Activated CD4-positive, alpha-beta memory T cell treated with anti-CD3 and anti-CD28 coated beads for 36 hours (primary cell): Measurements from ENCODE around the gene PIGV. TPM values are rescaled to one million over a fixed set of nuclear protein-coding genes. Genes with fewer than 3 reads are reported as not detected.

Experiments
- CTCF ChIA-PET: fragments of 350-600 bp; sonication (Branson Sonifier 250); formaldehyde crosslinking; loops from one replicate; lab custom pipeline; 2021; ENCODE audit warnings: antibody characterized with exemption, inconsistent platforms; lab: Charles Lee
- POLR2A ChIA-PET: fragments of 350-600 bp; sonication (Branson Sonifier 250); formaldehyde crosslinking; loops from one replicate; lab custom pipeline; 2021; ENCODE audit warnings: antibody characterized with exemption; lab: Charles Lee
- DNase-seq: peaks from one replicate; pipeline ENCODE4 v3.0.0-alpha.2; 2020
- H3K27ac Mint-ChIP-seq: one replicate; pipeline ENCODE4 v1.8.0; 2021; ENCODE audit warnings: mixed read lengths
- H3K27me3 Mint-ChIP-seq: one replicate; pipeline ENCODE4 v1.8.0; 2021; ENCODE audit warnings: mixed read lengths
- H3K36me3 Mint-ChIP-seq: one replicate; pipeline ENCODE4 v1.8.0; 2021; ENCODE audit warnings: mixed read lengths
- H3K4me1 Mint-ChIP-seq: one replicate; pipeline ENCODE4 v1.8.0; 2021; ENCODE audit warnings: low read depth, mixed read lengths
- H3K4me3 Mint-ChIP-seq: one replicate; pipeline ENCODE4 v1.8.0; 2021; ENCODE audit warnings: mild to moderate bottlenecking, mixed read lengths
- H3K9me3 Mint-ChIP-seq: one replicate; pipeline ENCODE4 v1.8.0; 2021; ENCODE audit warnings: mixed read lengths
- intact Hi-C: fragments of 100-400 bp; cut with micrococcal nuclease; formaldehyde crosslinking; loops from one replicate; pipeline ENCODE4 v1.15.1; 2023
- total RNA-seq, 2 experiments: library from RNA; stranded (reverse); gene quantifications; one replicate each; pipeline ENCODE4 v1.2.3, GENCODE V29; 2021

The PIGV gene
- 10 to 100 TPM; 15.1 to 15.3 TPM for total RNA-seq

DNA sequence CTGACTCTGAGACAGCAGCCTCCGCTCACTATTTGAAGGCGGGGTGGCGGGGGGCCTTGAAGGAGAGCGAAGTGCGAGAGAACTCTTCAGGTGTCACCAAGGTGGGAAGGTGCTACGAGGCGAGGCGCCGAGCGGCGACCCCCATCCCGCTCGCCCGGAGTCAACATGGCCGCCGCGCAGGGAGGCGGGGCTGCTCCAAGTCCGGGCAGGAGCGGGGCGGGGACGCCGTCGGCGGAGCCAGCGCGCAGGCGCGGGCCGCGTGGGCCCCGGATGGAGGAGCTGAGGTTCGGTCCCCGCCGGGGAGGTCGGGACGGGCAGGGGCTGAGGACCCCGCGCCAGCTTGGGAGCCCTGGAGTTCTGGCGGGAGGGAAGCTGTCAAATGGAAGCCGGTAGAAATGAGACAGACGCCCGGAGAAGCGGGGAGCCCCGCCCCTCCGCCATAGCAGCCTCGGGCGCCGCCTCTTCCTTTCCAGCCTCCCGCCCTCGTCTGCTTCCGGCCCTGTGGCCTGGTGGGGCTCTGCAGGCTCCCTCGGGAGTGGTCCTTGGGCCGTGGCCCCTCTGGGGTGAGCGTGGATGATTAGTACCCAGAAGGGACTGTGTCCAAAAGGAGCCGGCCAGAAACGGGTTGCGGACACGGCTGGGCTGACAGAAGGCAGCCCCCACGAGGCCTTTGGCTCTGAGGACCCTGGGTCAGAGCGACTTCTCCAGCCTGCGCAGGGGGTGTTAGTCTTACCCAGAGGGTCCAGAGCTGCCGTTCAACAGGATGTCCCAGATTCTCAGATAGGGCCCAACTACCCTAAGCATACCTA is at the start of gene PIGV:
Gene PIGV (plus strand): TSS at position 245 of the 809 bp plus-strand sequence. CDS start 2,866 bp downstream, outside the sequence.
- peaks cover 16% of the 10 kb centered on the region for H3K36me3 Mint-ChIP-seq
- no peaks in the 10 kb centered on the region for H3K9me3 Mint-ChIP-seq
- H3K27me3 Mint-ChIP-seq, result no peaks in the 10 kb centered on the region
- H3K4me1 Mint-ChIP-seq, result peaks cover 77% of the 10 kb centered on the region
- peak within 1 kb of the TSS; percentile 90 for H3K4me3 Mint-ChIP-seq
- POLR2A ChIA-PET, result interaction anchor here (0.6 to 8.2 kb wide), 22 partner anchors 12 to 288 kb away, joined by 3 to 177 read pairs (median 6); partner anchors contain the start of genes ARID1A and NUDC
- peak within 1 kb of the TSS; percentile 99 for H3K27ac Mint-ChIP-seq
- CTCF ChIA-PET, result interaction anchor here (0.9 to 9.4 kb wide), 23 partner anchors 9 to 287 kb away, joined by 3 to 245 read pairs (median 15); partner anchors contain the start of genes ARID1A and GPN2
- DNase-seq, result peak; percentile 90
- intact Hi-C loops, result loop anchor here (2.0 to 5.0 kb wide), 4 partner anchors 17 to 245 kb away; no protein-coding TSS in a partner anchor

DNA sequence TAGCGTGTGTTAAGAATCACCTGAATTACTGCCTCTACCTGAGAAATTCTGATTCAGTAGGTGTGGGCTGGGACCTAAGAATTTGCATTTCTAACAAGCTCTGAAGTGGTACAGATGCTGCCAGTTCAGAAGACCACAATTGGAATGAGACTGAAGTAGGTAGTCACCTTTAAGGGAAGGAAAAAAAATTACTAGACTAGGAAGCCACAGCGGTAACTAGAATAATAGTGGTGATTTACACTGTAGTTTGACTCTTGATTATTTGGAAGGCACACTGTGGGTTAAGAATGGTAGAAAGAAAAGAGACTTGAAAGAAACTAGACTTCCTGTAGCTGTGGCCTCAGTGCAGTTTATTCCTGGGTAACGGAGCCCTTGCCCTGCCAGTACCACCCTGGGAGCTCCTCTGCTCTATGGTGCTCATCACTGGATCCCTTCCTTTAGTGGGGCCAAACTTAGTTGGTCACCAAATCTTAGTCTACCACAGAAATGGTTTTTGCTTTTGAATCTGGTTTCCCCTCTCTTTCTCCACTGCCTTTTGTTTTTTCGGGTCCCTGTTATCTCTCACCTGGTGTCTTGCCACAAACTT is 48.3 kb upstream of the PIGV start:
- peak overlapping the region; percentile 3 for H3K4me3 Mint-ChIP-seq
- H3K27me3 Mint-ChIP-seq, result no peaks in the 10 kb centered on the region

DNA sequence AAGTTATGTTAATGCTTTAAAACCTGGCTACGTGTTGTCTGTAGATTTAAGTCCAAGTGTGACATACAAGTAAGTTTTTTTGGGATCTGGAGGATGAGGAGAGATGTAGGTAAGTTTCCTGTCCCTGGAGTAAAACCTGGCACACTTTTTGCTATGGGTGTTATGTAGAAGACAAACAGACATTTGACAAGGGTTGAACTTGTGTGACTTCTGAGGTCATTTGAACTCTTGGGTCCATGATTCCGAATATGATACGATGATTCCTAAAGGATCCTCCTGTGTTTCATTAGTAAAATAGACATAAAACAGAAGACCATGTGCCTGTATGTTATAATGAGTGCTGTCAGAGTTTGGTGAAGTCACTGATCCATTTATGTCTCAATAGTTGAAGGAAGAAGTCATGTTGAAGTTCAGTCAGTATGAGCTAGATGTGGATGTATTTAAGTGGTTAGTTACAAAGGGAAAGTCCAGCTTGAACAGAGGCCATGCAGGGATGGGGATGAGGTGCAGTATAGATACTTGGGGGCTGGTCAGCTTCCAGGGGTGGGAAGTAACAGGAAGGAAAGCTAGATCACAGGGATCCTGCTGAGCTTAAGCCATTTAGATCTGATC is 47.6 kb upstream of the PIGV start:
- intact Hi-C loops, result no loop called here
- peaks cover 69% of the 10 kb centered on the region for H3K4me1 Mint-ChIP-seq
- DNase-seq, result no peak
- no peaks in the 10 kb centered on the region for H3K27me3 Mint-ChIP-seq
- H3K9me3 Mint-ChIP-seq, result no peaks in the 10 kb centered on the region
- peak overlapping the region; percentile 91 for H3K27ac Mint-ChIP-seq
- H3K36me3 Mint-ChIP-seq, result peaks cover 38% of the 10 kb centered on the region
- ChIA-PET POLR2A (interaction anchor here (1.0 to 2.2 kb wide), 6 partner anchors 9 to 48 kb away, joined by 5 to 16 read pairs (median 8); partner anchors contain the start of gene PIGV), CTCF (interaction anchor here (1.0 to 1.5 kb wide), 2 partner anchors 49 to 137 kb away, joined by 4 to 6 read pairs; no protein-coding TSS in a partner anchor)
- H3K4me3 Mint-ChIP-seq, result no peak overlapping the region

More for the DNA sequence above, 48.3 kb upstream of the PIGV start:
- CTCF ChIA-PET, result interaction anchor here (0.8 to 1.5 kb wide), 6 partner anchors 15 to 137 kb away, joined by 3 to 6 read pairs (median 4); no protein-coding TSS in a partner anchor
- peak; percentile 39 for DNase-seq
- H3K4me1 Mint-ChIP-seq, result peaks cover 66% of the 10 kb centered on the region
- intact Hi-C loops, result loop anchor here (1.0 kb wide), 2 partner anchors 17 to 37 kb away; no protein-coding TSS in a partner anchor
- H3K9me3 Mint-ChIP-seq, result no peaks in the 10 kb centered on the region
- POLR2A ChIA-PET, result interaction anchor here (0.9 to 2.2 kb wide), 8 partner anchors 9 to 51 kb away, joined by 3 to 16 read pairs (median 7); partner anchors contain the start of gene PIGV
- H3K36me3 Mint-ChIP-seq, result peaks cover 39% of the 10 kb centered on the region
- H3K27ac Mint-ChIP-seq, result peak overlapping the region; percentile 91

DNA sequence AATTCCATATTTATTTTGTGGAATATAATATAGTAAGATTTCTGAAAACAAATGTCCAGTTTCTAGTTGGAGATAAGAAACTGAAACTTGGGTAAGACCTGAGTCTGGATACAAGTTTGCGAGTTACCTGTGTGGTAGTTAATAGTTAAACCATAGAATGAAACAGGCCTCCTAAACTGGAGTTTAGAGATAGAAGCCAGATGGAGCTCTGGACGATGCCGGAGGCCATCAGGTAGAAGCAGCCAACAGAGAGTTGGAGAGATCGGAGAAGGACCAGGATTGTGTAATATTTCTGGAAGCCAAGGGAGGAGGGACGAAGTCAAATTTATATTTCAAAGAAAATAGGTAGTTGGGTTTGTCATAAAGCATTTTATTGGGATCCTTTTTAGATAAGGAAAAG is 46.8 kb upstream of the PIGV start:
- no peaks in the 10 kb centered on the region for H3K9me3 Mint-ChIP-seq
- intact Hi-C loops, result no loop called here
- no peaks in the 10 kb centered on the region for H3K27me3 Mint-ChIP-seq
- peak overlapping the region; percentile 68 for H3K27ac Mint-ChIP-seq
- CTCF ChIA-PET, result no interaction called here
- POLR2A ChIA-PET, result interaction anchor here (5.0 to 6.5 kb wide), 2 partner anchors 16 to 41 kb away, joined by 19 to 91 read pairs; no protein-coding TSS in a partner anchor
- peaks cover 38% of the 10 kb centered on the region for H3K36me3 Mint-ChIP-seq
- DNase-seq, result no peak
- H3K4me3 Mint-ChIP-seq, result no peak overlapping the region
- peaks cover 71% of the 10 kb centered on the region for H3K4me1 Mint-ChIP-seq

DNA sequence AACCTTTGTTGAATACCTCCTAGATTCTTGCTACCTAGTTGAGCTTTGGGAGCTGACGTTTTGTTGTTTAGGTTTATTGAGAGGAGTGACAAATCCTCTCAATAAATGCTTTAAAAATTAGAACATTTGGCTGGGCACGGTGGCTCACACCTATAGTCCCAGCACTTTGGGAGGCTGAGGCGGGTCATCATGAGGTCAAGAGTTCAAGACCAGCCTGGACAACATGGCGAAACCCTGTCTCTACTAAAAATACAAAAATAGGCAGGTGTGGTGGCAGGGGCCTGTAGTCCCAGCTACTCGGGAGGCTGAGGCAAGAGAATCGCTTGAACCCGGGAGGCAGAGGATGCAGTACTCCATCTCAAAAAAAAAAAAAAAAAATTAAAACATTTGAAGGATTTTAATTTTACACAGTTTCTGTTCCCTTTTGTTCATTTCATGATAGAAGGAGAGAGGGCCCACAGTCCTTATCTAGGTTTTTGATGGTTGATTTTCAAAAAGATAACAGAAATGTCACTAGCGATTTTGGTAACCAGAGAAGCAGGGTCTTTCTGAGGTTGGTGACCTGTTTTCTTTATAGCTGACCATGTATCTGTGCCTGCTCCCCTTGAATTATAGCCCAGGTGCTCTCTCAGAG is 44.2 kb upstream of the PIGV start:
- intact Hi-C loops, result loop anchor here (1.0 to 2.0 kb wide), 6 partner anchors 22 to 201 kb away; no protein-coding TSS in a partner anchor
- ChIA-PET POLR2A (interaction anchor here (1.4 to 6.5 kb wide), 6 partner anchors 13 to 51 kb away, joined by 4 to 91 read pairs (median 12); partner anchors contain the start of gene PIGV), CTCF (interaction anchor here (1.2 to 4.5 kb wide), 8 partner anchors 14 to 161 kb away, joined by 3 to 53 read pairs (median 8); partner anchors contain the start of gene PIGV)
- no peak for DNase-seq
- peaks cover 49% of the 10 kb centered on the region for H3K36me3 Mint-ChIP-seq
- H3K9me3 Mint-ChIP-seq, result no peaks in the 10 kb centered on the region
- peak overlapping the region; percentile 92 for H3K27ac Mint-ChIP-seq
- no peaks in the 10 kb centered on the region for H3K27me3 Mint-ChIP-seq
- peak overlapping the region; percentile 48 for H3K4me3 Mint-ChIP-seq
- peaks cover 88% of the 10 kb centered on the region for H3K4me1 Mint-ChIP-seq

DNA sequence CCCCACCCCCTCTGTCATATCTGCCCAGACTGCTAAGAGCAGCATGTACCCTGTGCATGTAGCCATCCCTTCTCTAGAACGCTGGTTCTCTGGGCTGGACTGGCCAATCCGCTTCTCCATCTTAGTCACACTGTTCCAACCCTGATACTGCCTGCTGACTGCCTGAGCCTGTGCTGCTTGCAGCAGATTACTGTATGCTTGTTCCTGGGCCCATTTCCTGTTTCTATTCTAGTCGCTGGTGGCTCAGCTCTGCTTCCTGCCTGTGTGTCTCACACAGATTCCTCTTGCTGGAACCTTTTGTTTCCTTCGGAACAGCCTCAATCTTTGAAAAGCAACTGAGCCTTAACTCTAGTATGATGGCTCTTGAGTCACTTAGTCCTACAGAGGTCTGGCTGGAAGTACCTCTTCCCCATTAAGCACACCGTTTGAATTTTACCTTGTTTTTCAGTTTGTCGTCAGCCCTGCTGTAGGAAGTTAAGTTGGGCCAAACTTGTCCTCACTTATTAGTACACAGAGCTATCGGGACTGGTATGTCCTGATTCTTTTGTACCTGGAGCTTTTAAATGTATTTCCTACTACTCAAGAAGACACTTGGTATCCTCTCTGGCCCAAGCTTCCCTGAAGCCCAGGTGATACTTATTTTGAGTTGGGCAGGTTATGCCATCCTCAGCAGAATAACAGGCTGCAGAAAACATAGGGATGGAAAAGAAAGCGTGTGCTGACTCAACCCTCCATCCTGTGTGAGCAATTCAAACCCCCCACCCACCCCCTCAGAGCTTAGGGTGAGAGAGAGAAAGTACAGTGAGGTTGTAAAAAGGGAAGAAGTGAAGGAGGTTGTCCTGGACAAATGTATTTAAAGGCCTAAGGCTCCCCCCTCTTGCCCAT is 43.4 kb upstream of the PIGV start:
- intact Hi-C loops, result loop anchor here (1.0 to 2.0 kb wide), 6 partner anchors 23 to 202 kb away; no protein-coding TSS in a partner anchor
- POLR2A ChIA-PET, result interaction anchor here (0.5 to 6.5 kb wide), 12 partner anchors 14 to 244 kb away, joined by 3 to 91 read pairs (median 4); partner anchors contain the start of gene PIGV
- Mint-ChIP-seq H3K27me3 (no peaks in the 10 kb centered on the region), H3K4me3 (peak overlapping the region; percentile 48), H3K9me3 (no peaks in the 10 kb centered on the region), H3K36me3 (peaks cover 52% of the 10 kb centered on the region), H3K27ac (peak overlapping the region; percentile 92), H3K4me1 (peaks cover 83% of the 10 kb centered on the region)
- CTCF ChIA-PET, result interaction anchor here (0.8 to 4.5 kb wide), 14 partner anchors 14 to 162 kb away, joined by 3 to 53 read pairs (median 4); partner anchors contain the start of gene PIGV
- peak; percentile 91 for DNase-seq

DNA sequence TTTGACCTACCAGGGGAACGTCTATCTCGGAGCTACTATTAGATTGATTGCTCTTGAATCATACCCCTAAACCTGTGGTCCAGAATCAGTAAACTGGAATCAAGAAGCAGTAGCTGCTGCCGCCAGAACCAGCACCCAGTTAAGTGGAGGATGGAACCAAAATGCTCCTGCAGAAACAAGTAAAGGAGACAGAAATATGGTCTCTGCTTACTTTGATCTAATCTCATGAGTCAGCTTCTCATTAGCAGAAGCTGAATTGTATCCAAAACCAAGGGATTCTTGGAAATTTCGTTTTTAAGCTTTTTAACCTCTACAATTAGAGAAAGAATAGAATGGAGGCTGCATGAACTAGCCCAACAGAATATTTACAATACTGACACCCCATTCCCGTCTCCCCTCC is 42.6 kb upstream of the PIGV start:
- POLR2A ChIA-PET, result interaction anchor here (0.7 to 6.5 kb wide), 12 partner anchors 13 to 245 kb away, joined by 3 to 91 read pairs (median 4); partner anchors contain the start of gene PIGV
- peaks cover 80% of the 10 kb centered on the region for H3K4me1 Mint-ChIP-seq
- H3K9me3 Mint-ChIP-seq, result no peaks in the 10 kb centered on the region
- DNase-seq, result no peak
- peaks cover 50% of the 10 kb centered on the region for H3K36me3 Mint-ChIP-seq
- CTCF ChIA-PET, result interaction anchor here (0.6 to 4.5 kb wide), 11 partner anchors 13 to 147 kb away, joined by 3 to 53 read pairs (median 4); partner anchors contain the start of gene PIGV
- H3K27me3 Mint-ChIP-seq, result no peaks in the 10 kb centered on the region
- intact Hi-C loops, result loop anchor here (2.0 kb wide), 1 partner anchor 164 kb away; no protein-coding TSS in a partner anchor
- H3K4me3 Mint-ChIP-seq, result peak overlapping the region; percentile 48
- H3K27ac Mint-ChIP-seq, result peak overlapping the region; percentile 92

DNA sequence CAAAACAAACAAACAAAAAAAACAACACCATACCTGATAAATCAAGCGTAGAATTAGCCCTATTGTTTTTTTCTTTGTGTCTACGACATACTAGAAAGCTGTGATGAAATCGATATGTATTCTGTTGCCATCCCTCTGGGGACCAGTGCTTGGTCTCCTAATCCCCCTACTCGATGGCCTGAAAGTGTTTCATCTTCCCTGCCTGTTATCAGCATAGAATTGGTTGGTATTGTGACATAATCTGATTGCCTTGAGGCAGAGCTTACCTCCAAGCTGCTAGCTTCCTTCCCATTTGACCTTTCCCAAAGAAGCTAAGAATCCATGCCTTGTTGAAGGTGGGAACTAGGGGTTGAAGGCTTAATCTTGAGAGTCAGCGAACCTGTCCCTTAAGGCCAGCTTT is 40.7 kb upstream of the PIGV start:
- H3K4me1 Mint-ChIP-seq, result peaks cover 80% of the 10 kb centered on the region
- peaks cover 43% of the 10 kb centered on the region for H3K36me3 Mint-ChIP-seq
- DNase-seq, result no peak
- ChIA-PET POLR2A (interaction anchor here (0.8 to 6.5 kb wide), 2 partner anchors 43 to 47 kb away, joined by 6 to 91 read pairs; no protein-coding TSS in a partner anchor), CTCF (interaction anchor here (0.6 to 1.4 kb wide), 4 partner anchors 33 to 584 kb away, joined by 3 to 4 read pairs (median 4); no protein-coding TSS in a partner anchor)
- no peaks in the 10 kb centered on the region for H3K9me3 Mint-ChIP-seq
- H3K4me3 Mint-ChIP-seq, result no peak overlapping the region
- no peaks in the 10 kb centered on the region for H3K27me3 Mint-ChIP-seq
- intact Hi-C loops, result no loop called here
- H3K27ac Mint-ChIP-seq, result peak overlapping the region; percentile 34

DNA sequence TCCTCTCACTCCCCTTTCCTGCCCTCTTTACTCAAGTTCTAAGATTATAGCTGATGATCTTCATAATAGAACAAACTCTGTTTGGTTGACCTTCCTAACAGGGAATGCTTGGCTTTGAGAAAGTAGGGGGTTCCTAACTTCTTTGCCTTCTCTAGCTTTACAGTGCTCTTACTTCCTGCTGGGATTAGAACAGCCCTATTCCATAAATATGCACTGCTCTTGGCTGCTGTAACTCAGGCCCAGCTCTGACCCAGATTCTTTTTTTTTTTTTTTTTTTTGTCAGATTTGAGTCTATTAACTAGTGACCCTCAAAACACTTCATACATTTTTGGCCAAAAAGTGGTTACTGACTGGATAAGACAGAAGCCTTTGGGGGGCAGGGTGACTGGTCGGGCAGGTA is 39.4 kb upstream of the PIGV start:
- DNase-seq, result no peak
- Mint-ChIP-seq H3K27me3 (no peaks in the 10 kb centered on the region), H3K36me3 (peaks cover 37% of the 10 kb centered on the region), H3K9me3 (no peaks in the 10 kb centered on the region), H3K4me3 (no peak overlapping the region), H3K4me1 (peaks cover 76% of the 10 kb centered on the region), H3K27ac (peak overlapping the region; percentile 57)
- ChIA-PET POLR2A (no interaction called here), CTCF (interaction anchor here (1.4 kb wide), 1 partner anchor 55 kb away, joined by 4 read pairs; no protein-coding TSS in a partner anchor)
- intact Hi-C loops, result no loop called here

DNA sequence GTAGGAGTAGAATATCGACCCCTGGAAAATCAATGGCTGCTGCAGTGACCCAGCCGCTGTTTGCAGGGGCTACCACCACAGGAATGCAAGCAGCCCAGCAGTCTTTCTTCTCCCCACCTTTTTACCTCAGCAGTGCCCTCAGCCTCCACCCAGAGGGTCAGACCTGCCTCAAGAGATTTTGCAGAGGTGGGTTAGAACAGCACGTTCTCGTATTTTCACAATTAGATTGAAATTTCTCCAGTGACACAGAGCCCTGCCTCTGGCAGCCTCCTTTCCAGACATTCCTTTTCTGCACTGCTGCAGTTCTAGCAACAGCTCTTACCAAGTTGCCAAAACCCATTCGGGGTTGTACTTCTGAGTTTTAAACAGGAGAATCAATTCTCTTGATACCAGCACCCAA is 38.3 kb upstream of the PIGV start:
- Mint-ChIP-seq H3K27me3 (no peaks in the 10 kb centered on the region), H3K27ac (peak overlapping the region; percentile 26), H3K36me3 (peaks cover 38% of the 10 kb centered on the region)

More for the DNA sequence above, 38.3 kb upstream of the PIGV start:
- intact Hi-C loops, result no loop called here
- DNase-seq, result no peak
- no peak overlapping the region for H3K4me3 Mint-ChIP-seq
- no peaks in the 10 kb centered on the region for H3K9me3 Mint-ChIP-seq
- POLR2A ChIA-PET, result no interaction called here
- CTCF ChIA-PET, result no interaction called here
- H3K4me1 Mint-ChIP-seq, result peaks cover 70% of the 10 kb centered on the region
